ENCODE data around the gene GSC2.
A peak's percentile ranks its signal among the peaks of the same experiment; 100 is the strongest.

Gene GSC2

DNA sequence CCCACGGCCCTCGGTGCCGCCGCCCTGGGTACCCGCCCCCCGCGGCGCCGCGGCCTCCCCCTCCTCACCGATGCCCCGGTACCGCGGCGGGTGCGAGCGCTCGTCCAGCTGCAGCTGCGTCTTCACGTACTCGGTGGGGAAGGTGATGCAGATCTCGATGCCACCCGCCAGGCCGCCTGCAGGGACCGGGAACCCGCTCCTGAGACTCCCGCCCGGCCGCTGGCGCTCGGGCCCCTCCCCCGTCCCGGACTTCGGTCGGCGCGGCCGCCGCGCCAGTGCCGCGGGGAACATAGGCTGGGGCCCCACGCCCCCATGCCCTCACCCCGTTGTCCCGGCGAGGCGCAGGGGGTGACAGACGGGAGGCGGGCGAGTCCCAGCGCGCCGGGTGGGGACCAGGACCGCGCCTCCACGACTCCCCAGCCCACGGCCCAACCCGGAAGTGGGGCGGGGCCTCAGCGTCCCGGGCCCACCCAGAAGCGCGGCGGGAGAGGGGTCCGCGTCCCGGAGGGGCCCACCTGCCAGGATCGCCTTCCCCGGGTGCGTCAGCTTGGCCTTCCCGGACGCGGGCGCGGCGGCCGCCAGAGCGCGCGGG, 28.1 kb upstream of the GSC2 start:
- Histone ChIP-seq H3K4me3 (ENCODE audit: low read length) (peak overlapping the region; percentile 85), H3K27ac (ENCODE audit: low read depth, low read length) (peak overlapping the region; percentile 54), H3K9me2 (replicated peaks; ENCODE audit: control insufficient read depth, low read length) (no peaks in the 10 kb centered on the region), H3F3A (ENCODE audit: control insufficient read depth, insufficient read depth) (peaks cover 8% of the 10 kb centered on the region), H3K36me3 (ENCODE audit: control insufficient read depth, low read length) (peaks cover 42% of the 10 kb centered on the region), H3K27me3 (ENCODE audit: control insufficient read depth, low read length) (no peaks in the 10 kb centered on the region), H4K20me1 (ENCODE audit: control insufficient read depth, insufficient read depth, low read depth, low read length) (peaks cover 3% of the 10 kb centered on the region; the same call in 1 of the 2 replicates), H3K4me2 (ENCODE audit: low read length) (peak overlapping the region; percentile 88), H3K9me3 (ENCODE audit: control insufficient read depth, insufficient read depth, low read length) (no peaks in the 10 kb centered on the region), H3K4me1 (ENCODE audit: control insufficient read depth, low read length) (peaks cover 55% of the 10 kb centered on the region), H3K79me2 (ENCODE audit: control insufficient read depth, low read length) (peaks cover 52% of the 10 kb centered on the region)
- no peak for TF ChIP-seq EZH2phosphoT487 (IDR thresholded peaks at IDR 0.05; ENCODE audit: borderline replicate concordance, low read length)
- TF ChIP-seq, protein P1, sequence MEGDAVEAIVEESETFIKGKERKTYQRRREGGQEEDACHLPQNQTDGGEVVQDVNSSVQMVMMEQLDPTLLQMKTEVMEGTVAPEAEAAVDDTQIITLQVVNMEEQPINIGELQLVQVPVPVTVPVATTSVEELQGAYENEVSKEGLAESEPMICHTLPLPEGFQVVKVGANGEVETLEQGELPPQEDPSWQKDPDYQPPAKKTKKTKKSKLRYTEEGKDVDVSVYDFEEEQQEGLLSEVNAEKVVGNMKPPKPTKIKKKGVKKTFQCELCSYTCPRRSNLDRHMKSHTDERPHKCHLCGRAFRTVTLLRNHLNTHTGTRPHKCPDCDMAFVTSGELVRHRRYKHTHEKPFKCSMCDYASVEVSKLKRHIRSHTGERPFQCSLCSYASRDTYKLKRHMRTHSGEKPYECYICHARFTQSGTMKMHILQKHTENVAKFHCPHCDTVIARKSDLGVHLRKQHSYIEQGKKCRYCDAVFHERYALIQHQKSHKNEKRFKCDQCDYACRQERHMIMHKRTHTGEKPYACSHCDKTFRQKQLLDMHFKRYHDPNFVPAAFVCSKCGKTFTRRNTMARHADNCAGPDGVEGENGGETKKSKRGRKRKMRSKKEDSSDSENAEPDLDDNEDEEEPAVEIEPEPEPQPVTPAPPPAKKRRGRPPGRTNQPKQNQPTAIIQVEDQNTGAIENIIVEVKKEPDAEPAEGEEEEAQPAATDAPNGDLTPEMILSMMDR (IDR thresholded peaks at IDR 0.05; ENCODE audit: low read depth, low read length, poor library complexity, severe bottlenecking): no peak

DNA sequence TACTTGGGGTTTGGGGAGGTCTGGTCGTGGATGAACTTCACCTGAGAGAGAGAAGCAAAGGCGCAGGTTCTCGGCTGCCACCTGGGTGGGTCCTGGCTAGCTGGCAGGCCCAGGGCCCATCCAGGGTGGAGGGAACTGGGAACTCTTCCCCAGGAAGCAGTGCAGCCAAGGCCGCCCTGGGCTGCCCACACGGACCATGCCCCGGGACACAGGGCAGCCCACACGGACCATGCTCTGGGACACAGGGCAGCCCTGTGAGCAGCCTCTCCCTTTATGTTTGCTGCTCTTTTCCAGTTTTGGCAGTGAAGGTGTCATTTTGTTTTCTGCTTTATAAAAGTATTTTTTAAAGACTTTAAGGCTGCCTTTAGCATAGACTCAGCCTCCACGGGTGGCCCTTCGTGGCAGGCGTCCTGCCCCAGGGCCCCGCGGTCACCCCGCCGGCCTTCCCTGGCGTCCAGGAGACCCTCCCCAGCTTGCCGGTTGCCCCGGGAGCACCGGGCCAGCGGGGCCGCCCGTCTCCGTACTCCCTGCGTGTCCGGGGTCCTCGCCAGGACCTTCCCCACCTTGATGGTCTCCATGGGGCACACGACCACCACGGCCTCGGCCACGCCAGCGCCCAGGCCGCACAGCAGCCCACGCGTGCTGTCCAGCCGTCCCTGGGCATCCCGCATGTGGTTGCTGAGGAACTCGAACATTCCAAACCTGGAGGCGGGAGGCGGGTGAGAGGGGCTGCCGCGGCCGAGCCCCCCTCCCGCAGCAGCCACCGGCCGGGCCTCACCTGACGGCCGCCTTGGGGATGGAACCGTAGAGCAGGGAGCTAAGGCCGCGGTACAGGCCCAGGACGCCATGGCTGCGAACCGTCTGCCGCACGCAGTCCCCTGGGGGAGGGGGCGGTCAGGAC, 27.3 kb upstream of the GSC2 start:
- Histone ChIP-seq H3K36me3 (ENCODE audit: control insufficient read depth, low read length) (peaks cover 50% of the 10 kb centered on the region), H3K9me2 (replicated peaks; ENCODE audit: control insufficient read depth, low read length) (no peaks in the 10 kb centered on the region), H3K27ac (ENCODE audit: low read depth, low read length) (peak overlapping the region; percentile 54), H3K27me3 (ENCODE audit: control insufficient read depth, low read length) (no peaks in the 10 kb centered on the region), H3K4me3 (ENCODE audit: low read length) (peak overlapping the region; percentile 85), H3F3A (ENCODE audit: control insufficient read depth, insufficient read depth) (peaks cover 8% of the 10 kb centered on the region), H3K9me3 (ENCODE audit: control insufficient read depth, insufficient read depth, low read length) (no peaks in the 10 kb centered on the region), H3K4me2 (ENCODE audit: low read length) (peak overlapping the region; percentile 88), H4K20me1 (ENCODE audit: control insufficient read depth, insufficient read depth, low read depth, low read length) (peaks cover 9% of the 10 kb centered on the region; the same call in 1 of the 2 replicates), H3K79me2 (ENCODE audit: control insufficient read depth, low read length) (peaks cover 59% of the 10 kb centered on the region), H3K4me1 (ENCODE audit: control insufficient read depth, low read length) (peaks cover 58% of the 10 kb centered on the region)
- TF ChIP-seq EZH2phosphoT487 (IDR thresholded peaks at IDR 0.05; ENCODE audit: borderline replicate concordance, low read length): no peak
- TF ChIP-seq, protein P1 (IDR thresholded peaks at IDR 0.05; ENCODE audit: low read depth, low read length, poor library complexity, severe bottlenecking): no peak

DNA sequence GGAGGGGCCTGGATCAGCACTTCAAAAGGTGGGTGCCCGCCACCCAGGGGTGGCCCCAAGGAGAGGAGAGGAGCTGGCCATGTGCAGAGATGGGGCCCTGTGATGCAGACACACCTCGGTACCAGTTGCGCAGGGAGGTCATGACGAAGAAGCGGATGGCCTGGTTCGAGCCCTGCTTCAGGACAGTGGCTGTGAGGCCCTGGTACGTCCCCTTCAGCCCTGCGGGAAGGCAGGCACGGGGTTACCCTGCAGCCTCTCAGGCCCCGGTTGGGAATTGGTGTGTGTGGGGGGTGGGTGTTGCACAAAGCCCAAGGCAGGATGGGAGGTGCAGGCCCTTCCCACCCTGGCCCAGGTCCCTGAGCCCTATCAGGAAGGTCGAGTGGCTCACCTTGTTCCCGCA, 26.6 kb upstream of the GSC2 start:
- Histone ChIP-seq H3K27me3 (ENCODE audit: control insufficient read depth, low read length) (no peaks in the 10 kb centered on the region), H3K9me3 (ENCODE audit: control insufficient read depth, insufficient read depth, low read length) (no peaks in the 10 kb centered on the region), H3K9me2 (replicated peaks; ENCODE audit: control insufficient read depth, low read length) (no peaks in the 10 kb centered on the region), H3F3A (ENCODE audit: control insufficient read depth, insufficient read depth) (peaks cover 8% of the 10 kb centered on the region), H3K36me3 (ENCODE audit: control insufficient read depth, low read length) (peaks cover 54% of the 10 kb centered on the region), H3K4me1 (ENCODE audit: control insufficient read depth, low read length) (peaks cover 54% of the 10 kb centered on the region), H3K4me2 (ENCODE audit: low read length) (peak overlapping the region; percentile 88), H3K4me3 (ENCODE audit: low read length) (peak overlapping the region; percentile 85; the same call in 1 of the 2 replicates), H4K20me1 (ENCODE audit: control insufficient read depth, insufficient read depth, low read depth, low read length) (peaks cover 10% of the 10 kb centered on the region; the same call in 1 of the 2 replicates), H3K27ac (ENCODE audit: low read depth, low read length) (no peak overlapping the region), H3K79me2 (ENCODE audit: control insufficient read depth, low read length) (peaks cover 66% of the 10 kb centered on the region)
- TF ChIP-seq, protein P1 (IDR thresholded peaks at IDR 0.05; ENCODE audit: low read depth, low read length, poor library complexity, severe bottlenecking): no peak
- no peak for TF ChIP-seq EZH2phosphoT487 (IDR thresholded peaks at IDR 0.05; ENCODE audit: borderline replicate concordance, low read length)

All from DOHH2 (cell line).